Endodermal cell (in vitro differentiated cells): ENCODE measurements around the gene RESP18. TPM values are rescaled to one million over a fixed set of nuclear protein-coding genes. Genes with fewer than 3 reads are reported as not detected.

Experiments used
- DNase-seq: peaks from one replicate; pipeline ENCODE4 v3.0.0-alpha.2; 2017
- H3K27ac ChIP-seq: 2 replicates; pipeline ENCODE4 v1.5.1; 2013; ENCODE audit warnings: mild to moderate bottlenecking, low read depth, low read length, moderate library complexity
- H3K27me3 ChIP-seq: 2 replicates; pipeline ENCODE4 v1.6.1; 2013; ENCODE audit warnings: mild to moderate bottlenecking, low read length, moderate library complexity; ENCODE audit not compliant: insufficient read depth, control insufficient read depth, poor library complexity, severe bottlenecking
- H3K36me3 ChIP-seq: 2 replicates; pipeline ENCODE4 v1.7.0; 2013; ENCODE audit warnings: mild to moderate bottlenecking, low read length, moderate library complexity; ENCODE audit not compliant: control insufficient read depth, insufficient read depth
- H3K4me1 ChIP-seq: one replicate; pipeline ENCODE4 v1.7.0; 2013; ENCODE audit warnings: low read length; ENCODE audit not compliant: control insufficient read depth, insufficient read depth
- H3K4me3 ChIP-seq: 2 replicates; pipeline ENCODE4 v1.5.1; 2013; ENCODE audit warnings: mild to moderate bottlenecking, low read length, moderate library complexity
- H3K9ac ChIP-seq: 2 replicates; pipeline ENCODE4 v1.6.1; 2013; ENCODE audit warnings: mild to moderate bottlenecking, low read length, moderate library complexity; ENCODE audit not compliant: poor library complexity, severe bottlenecking; ENCODE audit errors: extremely low read depth
- H3K9me3 ChIP-seq: 2 replicates; pipeline ENCODE4 v1.6.1; 2013; ENCODE audit warnings: mild to moderate bottlenecking, low read length, moderate library complexity; ENCODE audit not compliant: control insufficient read depth
- H3K27ac Mint-ChIP-seq: 2 replicates; pipeline ENCODE4 v1.8.0; 2020; ENCODE audit warnings: mixed read lengths
- H3K27me3 Mint-ChIP-seq: 2 replicates; pipeline ENCODE4 v1.8.0; 2021; ENCODE audit warnings: mild to moderate bottlenecking, mixed read lengths; ENCODE audit not compliant: insufficient read depth
- H3K36me3 Mint-ChIP-seq: 2 replicates; pipeline ENCODE4 v1.8.0; 2020; ENCODE audit warnings: low read depth, mixed read lengths
- H3K4me1 Mint-ChIP-seq: 2 replicates; pipeline ENCODE4 v1.8.0; 2020; ENCODE audit warnings: mixed read lengths
- H3K4me3 Mint-ChIP-seq: 2 replicates; pipeline ENCODE4 v1.8.0; 2020; ENCODE audit warnings: mild to moderate bottlenecking, moderate library complexity, mixed read lengths
- H3K9me3 Mint-ChIP-seq: 2 replicates; pipeline ENCODE4 v1.8.0; 2020; ENCODE audit warnings: mild to moderate bottlenecking, mixed read lengths
- WGBS, 2 experiments: methylation state at CpG; one replicate each; pipeline versions ENCODE4 v1.1.5 to v1.1.7; 2013; ENCODE audit warnings: missing lambda C conversion rate in 2 of 2, mixed read lengths in 1 of 2; ENCODE audit not compliant: insufficient coverage in 1 of 2, insufficient read length in 1 of 2; 5-methylcytosine and 5-hydroxymethylcytosine counted together
- total RNA-seq, 2 donors: library from RNA; stranded (reverse); fragmentation: NEBNext Ultra II Directional in 1 of 2; extraction: Animal tissue kit (Norgen Biotek cat#: 25700) in 1 of 2; gene quantifications; 2 replicates in 1 of 2; 3 replicates in 1 of 2; pipeline ENCODE4 v1.2.1, GENCODE V29; 2021
- TF ChIP-seq, protein P1 (sequence below): fragments of 200-600 bp; sonication (generic); conservative IDR thresholded peaks from 2 replicates; pipeline ENCODE4 v1.5.0; 2021; ENCODE audit warnings: antibody characterized with exemption, mild to moderate bottlenecking

Gene RESP18
- total RNA-seq, 2 donors from 2014 or later: not detected

DNA sequence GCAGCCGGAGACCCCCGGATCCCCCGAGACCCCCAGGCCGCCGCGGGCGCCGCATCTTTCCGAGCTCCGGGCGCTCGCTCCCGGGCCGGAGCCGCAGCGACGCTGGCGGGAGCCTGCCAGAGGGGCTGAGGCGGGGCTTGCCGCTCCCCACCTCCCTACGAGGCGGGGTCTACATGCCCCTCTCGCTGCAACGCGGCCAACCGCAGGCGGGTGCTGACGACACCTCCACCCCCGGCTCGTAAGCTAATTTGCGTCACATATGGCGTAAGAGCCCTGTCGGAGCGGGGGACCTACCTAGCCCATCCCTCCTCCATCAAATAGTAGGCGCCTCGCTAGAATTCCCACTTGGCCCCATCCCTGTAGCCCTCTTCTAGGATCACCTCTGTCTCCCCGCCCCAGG lies 23.3 kb downstream of the RESP18 start, which contains the start of gene PTPRN:
Gene PTPRN, minus strand, starts transcription at position 124 of the 400 bp plus-strand sequence. Its CDS starts 69 bp downstream, at position 55.
- H3K27ac Mint-ChIP-seq: peak within 1 kb of the TSS; percentile 30
- Histone ChIP-seq H3K9me3 (no peaks in the 10 kb centered on the region), H3K36me3 (no peaks in the 10 kb centered on the region), H3K9ac (no peak within 1 kb of the TSS), H3K4me1 (no peaks in the 10 kb centered on the region), H3K27ac (no peak within 1 kb of the TSS), H3K4me3 (peak within 1 kb of the TSS; percentile 73), H3K27me3 (peaks cover 65% of the 10 kb centered on the region)
- peak within 1 kb of the TSS; percentile 57 for H3K4me3 Mint-ChIP-seq
- DNase-seq: peak; percentile 88
- H3K27me3 Mint-ChIP-seq: peaks cover 69% of the 10 kb centered on the region
- no peaks in the 10 kb centered on the region for H3K36me3 Mint-ChIP-seq
- peaks cover 6% of the 10 kb centered on the region for H3K9me3 Mint-ChIP-seq
- TF ChIP-seq, protein P1, sequence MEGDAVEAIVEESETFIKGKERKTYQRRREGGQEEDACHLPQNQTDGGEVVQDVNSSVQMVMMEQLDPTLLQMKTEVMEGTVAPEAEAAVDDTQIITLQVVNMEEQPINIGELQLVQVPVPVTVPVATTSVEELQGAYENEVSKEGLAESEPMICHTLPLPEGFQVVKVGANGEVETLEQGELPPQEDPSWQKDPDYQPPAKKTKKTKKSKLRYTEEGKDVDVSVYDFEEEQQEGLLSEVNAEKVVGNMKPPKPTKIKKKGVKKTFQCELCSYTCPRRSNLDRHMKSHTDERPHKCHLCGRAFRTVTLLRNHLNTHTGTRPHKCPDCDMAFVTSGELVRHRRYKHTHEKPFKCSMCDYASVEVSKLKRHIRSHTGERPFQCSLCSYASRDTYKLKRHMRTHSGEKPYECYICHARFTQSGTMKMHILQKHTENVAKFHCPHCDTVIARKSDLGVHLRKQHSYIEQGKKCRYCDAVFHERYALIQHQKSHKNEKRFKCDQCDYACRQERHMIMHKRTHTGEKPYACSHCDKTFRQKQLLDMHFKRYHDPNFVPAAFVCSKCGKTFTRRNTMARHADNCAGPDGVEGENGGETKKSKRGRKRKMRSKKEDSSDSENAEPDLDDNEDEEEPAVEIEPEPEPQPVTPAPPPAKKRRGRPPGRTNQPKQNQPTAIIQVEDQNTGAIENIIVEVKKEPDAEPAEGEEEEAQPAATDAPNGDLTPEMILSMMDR: no peak
- WGBS, 2 experiments: 1 to 7% methylated on average over 3 to 37 of the region's 37 CpGs
- H3K4me1 Mint-ChIP-seq: peaks cover 5% of the 10 kb centered on the region

DNA sequence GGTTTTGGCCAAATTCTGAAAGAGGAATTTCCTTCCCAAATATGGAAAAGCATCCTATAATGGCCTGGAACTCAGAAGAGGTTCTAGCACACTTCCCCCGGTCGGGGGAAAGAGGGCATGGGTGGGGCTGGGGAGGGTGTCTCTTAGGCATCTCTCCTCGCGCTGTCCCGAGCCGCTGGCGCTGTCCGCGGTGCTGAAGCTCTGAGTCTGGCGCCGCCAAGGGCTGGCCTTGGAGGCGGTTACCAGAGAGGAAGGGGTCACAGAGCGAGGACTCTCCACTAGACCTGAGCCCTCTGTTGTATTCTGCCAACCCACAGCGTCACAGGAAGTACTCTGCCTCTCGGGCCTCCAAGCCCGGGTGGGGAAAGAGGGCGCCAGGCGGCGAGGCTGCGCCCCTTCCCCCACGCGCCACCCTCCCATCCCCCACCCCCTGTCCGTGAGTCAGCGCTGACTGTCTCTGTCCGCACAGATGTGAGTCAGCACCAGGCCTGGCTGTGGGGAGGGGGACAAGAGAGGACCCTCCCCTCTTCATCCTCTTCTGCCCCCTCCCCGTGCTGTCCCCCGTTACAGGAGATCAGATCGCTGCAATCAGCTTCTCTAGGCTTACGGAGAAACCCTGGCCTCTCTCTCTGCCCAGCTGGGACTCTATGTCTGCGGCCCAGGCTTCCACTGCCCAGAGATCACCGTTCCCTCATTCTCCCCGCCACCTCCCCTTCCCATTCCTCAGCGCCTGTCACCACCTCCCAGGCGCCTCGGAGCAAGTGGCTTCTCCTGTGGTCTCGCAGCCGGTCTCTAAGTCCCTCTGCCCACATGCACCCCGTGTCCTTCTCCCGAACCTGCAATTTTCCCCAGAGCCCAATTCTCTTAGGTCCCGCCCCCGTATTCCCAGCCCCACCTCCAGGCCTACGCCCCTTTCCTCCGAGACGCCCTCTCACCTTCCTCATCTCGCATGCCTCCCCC lies 24.1 kb downstream of the RESP18 start:
- Mint-ChIP-seq H3K27ac (peak overlapping the region; percentile 30), H3K27me3 (peaks cover 72% of the 10 kb centered on the region), H3K36me3 (no peaks in the 10 kb centered on the region), H3K4me1 (peaks cover 5% of the 10 kb centered on the region), H3K4me3 (peak overlapping the region; percentile 57), H3K9me3 (peaks cover 3% of the 10 kb centered on the region)
- Histone ChIP-seq H3K9me3 (no peaks in the 10 kb centered on the region), H3K4me1 (no peaks in the 10 kb centered on the region), H3K9ac (no peak overlapping the region), H3K27me3 (peaks cover 73% of the 10 kb centered on the region), H3K36me3 (no peaks in the 10 kb centered on the region), H3K4me3 (peak overlapping the region; percentile 73), H3K27ac (no peak overlapping the region)
- WGBS, 2 experiments: 0 to 1% methylated on average over 19 to 44 of the region's 45 CpGs
- peak; percentile 97 for DNase-seq
- TF ChIP-seq, protein P1: no peak

DNA sequence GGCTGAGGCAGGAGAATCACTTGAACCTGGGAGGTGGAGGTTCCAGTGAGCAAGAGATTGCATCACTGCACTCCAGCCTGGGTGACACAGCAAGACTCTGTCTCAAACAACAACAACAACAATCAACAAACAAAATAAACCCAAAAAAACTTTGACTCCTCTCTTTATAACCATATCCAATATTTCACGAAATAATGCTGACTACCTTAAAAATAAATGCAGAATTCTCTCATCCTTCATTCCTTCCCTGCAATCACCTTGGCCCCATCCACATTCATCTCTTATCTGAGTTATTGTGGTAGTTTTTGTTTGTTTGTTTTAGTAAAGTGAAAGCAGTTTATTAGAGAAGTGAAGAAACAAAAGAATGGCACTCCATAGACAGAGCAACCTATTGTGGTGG lies 26.5 kb downstream of the RESP18 start:
- TF ChIP-seq, protein P1: no peak
- H3K9me3 Mint-ChIP-seq: no peaks in the 10 kb centered on the region
- no peaks in the 10 kb centered on the region for H3K36me3 ChIP-seq
- peaks cover 89% of the 10 kb centered on the region for H3K27me3 ChIP-seq
- DNase-seq: no peak
- no peak overlapping the region for H3K4me3 Mint-ChIP-seq
- peaks cover 5% of the 10 kb centered on the region for H3K4me1 Mint-ChIP-seq
- no peak overlapping the region for H3K27ac Mint-ChIP-seq
- peaks cover 92% of the 10 kb centered on the region for H3K27me3 Mint-ChIP-seq
- H3K9ac ChIP-seq: no peak overlapping the region
- H3K9me3 ChIP-seq: no peaks in the 10 kb centered on the region
- WGBS, 2 experiments: 90% methylated on average over 1 of the region's 1 CpG; no CpG with 5 or more reads in 1 of the 2 experiments
- H3K4me3 ChIP-seq: no peak overlapping the region
- no peak overlapping the region for H3K27ac ChIP-seq
- no peaks in the 10 kb centered on the region for H3K36me3 Mint-ChIP-seq
- no peaks in the 10 kb centered on the region for H3K4me1 ChIP-seq
